ENCODE results near the gene SYP. TPM values are rescaled to one million over a fixed set of nuclear protein-coding genes. Genes with fewer than 3 reads are reported as not detected.

Gene SYP
- total and polyA plus RNA-seq, 9 of the 15 experiments (the other 6 are each of a cell fraction or from before 2014, with no cell fraction given): 0.48 to 5.1 (median 2.6) TPM

GRCh38 chrX:49177338-49177833 lies 22.6 kb downstream of the SYP start (continued):
- peak; percentile 50; the same call in 1 of the 2 replicates for TF ChIP-seq REST (IDR thresholded peaks at IDR 0.05; ENCODE audit: borderline replicate concordance)
- no peak for TF ChIP-seq REST (CRISPR knock-in tag; IDR thresholded peaks at IDR 0.05; ENCODE audit: low read depth)
- TF ChIP-seq, protein P1, sequence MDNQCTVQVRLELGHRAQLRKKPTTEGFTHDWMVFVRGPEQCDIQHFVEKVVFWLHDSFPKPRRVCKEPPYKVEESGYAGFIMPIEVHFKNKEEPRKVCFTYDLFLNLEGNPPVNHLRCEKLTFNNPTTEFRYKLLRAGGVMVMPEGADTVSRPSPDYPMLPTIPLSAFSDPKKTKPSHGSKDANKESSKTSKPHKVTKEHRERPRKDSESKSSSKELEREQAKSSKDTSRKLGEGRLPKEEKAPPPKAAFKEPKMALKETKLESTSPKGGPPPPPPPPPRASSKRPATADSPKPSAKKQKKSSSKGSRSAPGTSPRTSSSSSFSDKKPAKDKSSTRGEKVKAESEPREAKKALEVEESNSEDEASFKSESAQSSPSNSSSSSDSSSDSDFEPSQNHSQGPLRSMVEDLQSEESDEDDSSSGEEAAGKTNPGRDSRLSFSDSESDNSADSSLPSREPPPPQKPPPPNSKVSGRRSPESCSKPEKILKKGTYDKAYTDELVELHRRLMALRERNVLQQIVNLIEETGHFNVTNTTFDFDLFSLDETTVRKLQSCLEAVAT (IDR thresholded peaks at IDR 0.05): 0 out of 4 replicates have a peak, but pooled peaks of 1 of the 2 experiments have one; percentile 17
- TF ChIP-seq NR1H2 (CRISPR knock-in tag; IDR thresholded peaks at IDR 0.05): no peak
- no peak for TF ChIP-seq BCOR (IDR thresholded peaks at IDR 0.05)
- TF ChIP-seq CC2D1A (IDR thresholded peaks at IDR 0.05): 0 out of 2 replicates have a peak, but pooled peaks have one; percentile 14
- TF ChIP-seq CBX1 (IDR thresholded peaks at IDR 0.05; ENCODE audit: low read depth): no peak
- TF ChIP-seq, protein P2, sequence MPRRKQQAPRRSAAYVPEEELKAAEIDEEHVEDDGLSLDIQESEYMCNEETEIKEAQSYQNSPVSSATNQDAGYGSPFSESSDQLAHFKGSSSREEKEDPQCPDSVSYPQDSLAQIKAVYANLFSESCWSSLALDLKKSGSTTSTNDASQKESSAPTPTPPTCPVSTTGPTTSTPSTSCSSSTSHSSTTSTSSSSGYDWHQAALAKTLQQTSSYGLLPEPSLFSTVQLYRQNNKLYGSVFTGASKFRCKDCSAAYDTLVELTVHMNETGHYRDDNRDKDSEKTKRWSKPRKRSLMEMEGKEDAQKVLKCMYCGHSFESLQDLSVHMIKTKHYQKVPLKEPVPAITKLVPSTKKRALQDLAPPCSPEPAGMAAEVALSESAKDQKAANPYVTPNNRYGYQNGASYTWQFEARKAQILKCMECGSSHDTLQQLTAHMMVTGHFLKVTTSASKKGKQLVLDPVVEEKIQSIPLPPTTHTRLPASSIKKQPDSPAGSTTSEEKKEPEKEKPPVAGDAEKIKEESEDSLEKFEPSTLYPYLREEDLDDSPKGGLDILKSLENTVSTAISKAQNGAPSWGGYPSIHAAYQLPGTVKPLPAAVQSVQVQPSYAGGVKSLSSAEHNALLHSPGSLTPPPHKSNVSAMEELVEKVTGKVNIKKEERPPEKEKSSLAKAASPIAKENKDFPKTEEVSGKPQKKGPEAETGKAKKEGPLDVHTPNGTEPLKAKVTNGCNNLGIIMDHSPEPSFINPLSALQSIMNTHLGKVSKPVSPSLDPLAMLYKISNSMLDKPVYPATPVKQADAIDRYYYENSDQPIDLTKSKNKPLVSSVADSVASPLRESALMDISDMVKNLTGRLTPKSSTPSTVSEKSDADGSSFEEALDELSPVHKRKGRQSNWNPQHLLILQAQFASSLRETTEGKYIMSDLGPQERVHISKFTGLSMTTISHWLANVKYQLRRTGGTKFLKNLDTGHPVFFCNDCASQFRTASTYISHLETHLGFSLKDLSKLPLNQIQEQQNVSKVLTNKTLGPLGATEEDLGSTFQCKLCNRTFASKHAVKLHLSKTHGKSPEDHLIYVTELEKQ (CRISPR knock-in tag; IDR thresholded peaks at IDR 0.05): no peak
- peak; percentile 49 for TF ChIP-seq RAD21 (CRISPR knock-in tag; conservative IDR thresholded peaks at IDR 0.05 in 1 of 2, IDR thresholded peaks at IDR 0.05 in 1 of 2)
- TF ChIP-seq HDGF (IDR thresholded peaks at IDR 0.05): no peak
- no peak for TF ChIP-seq E2F1 (CRISPR knock-in tag; IDR thresholded peaks at IDR 0.05)
- TF ChIP-seq OTX1 (CRISPR knock-in tag; IDR thresholded peaks at IDR 0.05): no peak
